ENCODE results near the gene CACNA2D3.

DNA sequence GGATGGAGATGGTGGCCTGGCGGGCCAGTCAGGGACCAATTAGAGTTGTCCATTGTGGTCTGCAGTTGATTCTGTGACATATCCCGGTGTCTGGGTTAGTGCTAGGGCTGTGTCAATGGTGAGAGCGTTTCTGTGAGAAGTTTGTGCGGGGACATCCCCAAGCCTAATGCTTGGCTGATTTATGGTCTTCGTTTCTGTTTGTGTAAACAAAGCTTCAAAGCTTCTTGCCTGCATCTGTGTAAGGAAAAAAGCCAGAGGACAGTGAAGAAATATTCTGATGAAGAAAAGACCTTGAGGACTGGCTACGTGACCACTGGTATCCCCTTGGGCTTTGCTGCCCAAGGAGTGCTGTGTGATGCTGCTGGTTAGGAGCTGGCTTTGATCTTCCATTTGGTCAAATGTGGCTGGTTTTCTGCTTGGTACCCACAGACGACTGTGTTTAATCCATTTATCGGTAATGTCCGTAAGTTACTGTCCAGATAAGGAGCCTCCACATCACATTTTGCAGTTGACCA is 880.1 kb downstream of the CACNA2D3 start:
- TF ChIP-seq GATA2 (IDR thresholded peaks at IDR 0.05; ENCODE audit: low read depth, low read length) (no peak), GATA3 (IDR thresholded peaks at IDR 0.05; ENCODE audit: low read depth, low read length) (no peak)
